H9 (cell line): Measurements from ENCODE around the gene HGS. TPM values are rescaled to one million over a fixed set of nuclear protein-coding genes. Genes with fewer than 3 reads are reported as not detected.

ENCODE experiments used
- DNase-seq: peaks from one replicate; pipeline ENCODE4 v3.0.0-alpha.2; 2017
- H2AFZ ChIP-seq: one replicate; pipeline ENCODE4 v1.6.1; 2013; ENCODE audit warnings: mild to moderate bottlenecking, low read length, control low read depth, moderate library complexity
- H2AK5ac ChIP-seq: 2 replicates; pipeline ENCODE4 v1.6.1; 2013; ENCODE audit warnings: low read length, control low read depth, mixed read lengths; ENCODE audit not compliant: insufficient read length
- H2BK120ac ChIP-seq: one replicate; pipeline ENCODE4 v1.6.1; 2013; ENCODE audit warnings: low read depth, mild to moderate bottlenecking, low read length, control low read depth, inconsistent platforms; ENCODE audit not compliant: poor library complexity, severe bottlenecking
- H2BK12ac ChIP-seq: 2 replicates; pipeline ENCODE4 v1.6.1; 2013; ENCODE audit warnings: low read length, control low read depth, mixed read lengths, low read depth; ENCODE audit not compliant: insufficient read length
- H2BK15ac ChIP-seq: 2 replicates; pipeline ENCODE4 v1.6.1; 2013; ENCODE audit warnings: low read depth, low read length, control low read depth
- H2BK20ac ChIP-seq: one replicate; pipeline ENCODE4 v1.6.1; 2013; ENCODE audit warnings: low read depth, mild to moderate bottlenecking, low read length, control low read depth, inconsistent platforms; ENCODE audit not compliant: poor library complexity, severe bottlenecking
- H2BK5ac ChIP-seq: 2 replicates; pipeline ENCODE4 v1.6.1; 2013; ENCODE audit warnings: low read length, control low read depth, mixed read lengths; ENCODE audit not compliant: insufficient read length
- H3K14ac ChIP-seq: 2 replicates; pipeline ENCODE4 v1.6.1; 2013; ENCODE audit warnings: low read length, control low read depth; ENCODE audit not compliant: insufficient read depth
- H3K18ac ChIP-seq: 2 replicates; pipeline ENCODE4 v1.6.1; 2013; ENCODE audit warnings: low read depth, mild to moderate bottlenecking, mixed read lengths, low read length, control low read depth; ENCODE audit not compliant: insufficient read length
- H3K23ac ChIP-seq: 2 replicates; pipeline ENCODE4 v1.6.1; 2013; ENCODE audit warnings: low read length, control low read depth, mixed read lengths, low read depth; ENCODE audit not compliant: insufficient read length
- H3K23me2 ChIP-seq: 2 replicates; pipeline ENCODE4 v1.6.1; 2013; ENCODE audit warnings: low read depth, mild to moderate bottlenecking, mixed read lengths, low read length, control low read depth; ENCODE audit not compliant: insufficient read length, poor library complexity, severe bottlenecking
- H3K27ac ChIP-seq: 2 replicates; pipeline ENCODE4 v1.5.1; 2013; ENCODE audit warnings: low read length, control low read depth, mixed read lengths, low read depth; ENCODE audit not compliant: insufficient read length
- H3K27me3 ChIP-seq: 2 replicates; pipeline ENCODE4 v1.6.1; 2013; ENCODE audit warnings: low read length, control low read depth, inconsistent platforms; ENCODE audit not compliant: insufficient read depth
- H3K4ac ChIP-seq: 2 replicates; pipeline ENCODE4 v1.6.1; 2013; ENCODE audit warnings: low read depth, mild to moderate bottlenecking, control low read depth, inconsistent platforms, low read length, moderate library complexity
- H3K4me1 ChIP-seq: 2 replicates; pipeline ENCODE4 v1.6.1; 2013; ENCODE audit warnings: low read length, control low read depth, inconsistent platforms; ENCODE audit not compliant: insufficient read depth
- H3K4me2 ChIP-seq: 2 replicates; pipeline ENCODE4 v1.6.1; 2013; ENCODE audit warnings: low read length, control low read depth, mixed read lengths; ENCODE audit not compliant: insufficient read length, insufficient read depth
- H3K56ac ChIP-seq: 2 replicates; pipeline ENCODE4 v1.6.1; 2013; ENCODE audit warnings: low read depth, mild to moderate bottlenecking, mixed read lengths, low read length, control low read depth; ENCODE audit not compliant: insufficient read length
- H3K79me1 ChIP-seq: 2 replicates; pipeline ENCODE4 v1.6.1; 2013; ENCODE audit warnings: low read depth, mild to moderate bottlenecking, moderate library complexity, low read length, control low read depth, inconsistent platforms; ENCODE audit not compliant: insufficient read depth, poor library complexity, severe bottlenecking
- H3K79me2 ChIP-seq: 2 replicates; pipeline ENCODE4 v1.6.1; 2013; ENCODE audit warnings: low read length, control low read depth, inconsistent platforms; ENCODE audit not compliant: insufficient read depth
- H3K9ac ChIP-seq: 2 replicates; pipeline ENCODE4 v1.6.1; 2013; ENCODE audit warnings: low read length, control low read depth, mixed read lengths; ENCODE audit not compliant: insufficient read length; ENCODE audit errors: extremely low read depth
- H3K9me3 ChIP-seq: one replicate; pipeline ENCODE4 v1.6.1; 2013; ENCODE audit warnings: low read depth, low read length, inconsistent platforms; ENCODE audit not compliant: control insufficient read depth
- H3T11ph ChIP-seq: one replicate; pipeline ENCODE4 v1.6.1; 2013; ENCODE audit warnings: mild to moderate bottlenecking, low read length, control low read depth, inconsistent platforms
- H4K20me1 ChIP-seq: one replicate; pipeline ENCODE4 v1.6.1; 2013; ENCODE audit not compliant: control insufficient read depth, insufficient read length, insufficient read depth
- H4K5ac ChIP-seq: 2 replicates; pipeline ENCODE4 v1.6.1; 2013; ENCODE audit warnings: low read depth, mild to moderate bottlenecking, mixed read lengths, low read length, control low read depth; ENCODE audit not compliant: insufficient read length
- H4K8ac ChIP-seq: replicated peaks from 2 replicates; pipeline ENCODE4 v1.6.1; 2013; ENCODE audit warnings: low read length, control low read depth, mixed read lengths, low read depth; ENCODE audit not compliant: insufficient read length
- H4K91ac ChIP-seq: 2 replicates; pipeline ENCODE4 v1.6.1; 2013; ENCODE audit warnings: low read depth, mild to moderate bottlenecking, moderate library complexity, mixed read lengths, low read length, control low read depth; ENCODE audit not compliant: insufficient read length
- H3K27ac Mint-ChIP-seq, 3 experiments: 2 replicates in 2 of 3; 3 replicates in 1 of 3; pipeline ENCODE4 v1.8.0; 2020 to 2021; ENCODE audit warnings: mixed read lengths in 3 of 3, mild to moderate bottlenecking in 1 of 3, moderate library complexity in 1 of 3
- H3K27me3 Mint-ChIP-seq: 2 replicates; pipeline ENCODE4 v1.8.0; 2021; ENCODE audit warnings: low read depth, mild to moderate bottlenecking, moderate library complexity, mixed read lengths
- H3K36me3 Mint-ChIP-seq, 3 experiments: 2 replicates in 2 of 3; 3 replicates in 1 of 3; pipeline ENCODE4 v1.8.0; 2020 to 2021; ENCODE audit warnings: low read depth in 3 of 3, mixed read lengths in 3 of 3; ENCODE audit not compliant: insufficient read depth in 1 of 3
- H3K4me1 Mint-ChIP-seq, 2 experiments: 2 replicates each; pipeline ENCODE4 v1.8.0; 2020; ENCODE audit warnings: mixed read lengths in 2 of 2
- H3K4me3 Mint-ChIP-seq, 2 experiments: 2 replicates in 1 of 2; 3 replicates in 1 of 2; pipeline ENCODE4 v1.8.0; 2020 to 2021; ENCODE audit warnings: mild to moderate bottlenecking in 2 of 2, mixed read lengths in 2 of 2, moderate library complexity in 1 of 2
- H3K9me3 Mint-ChIP-seq, 2 experiments: 2 replicates in 1 of 2; 3 replicates in 1 of 2; pipeline ENCODE4 v1.8.0; 2020; ENCODE audit warnings: mild to moderate bottlenecking in 2 of 2, mixed read lengths in 2 of 2, moderate library complexity in 1 of 2
- WGBS: extraction: QIAGEN DNeasy Blood & Tissue Kit; methylation state at CpG from one replicate; pipeline ENCODE4 v1.1.7; 2013; ENCODE audit warnings: missing lambda C conversion rate, low lambda C conversion rate, mixed read lengths; ENCODE audit not compliant: insufficient read length; ENCODE audit errors: extremely low coverage; 5-methylcytosine and 5-hydroxymethylcytosine counted together
- total RNA-seq: library from RNA; stranded (reverse); gene quantifications from 2 replicates; pipeline ENCODE4 v1.2.1, GENCODE V29; 2021
- TF ChIP-seq, protein P1 (sequence below): fragments of 200-600 bp; sonication (generic); conservative IDR thresholded peaks from 3 replicates; pipeline ENCODE4 v1.8.0; 2021; ENCODE audit warnings: antibody characterized with exemption, mild to moderate bottlenecking

The HGS gene
- total RNA-seq, 1 experiment from 2014 or later, result 106 TPM

DNA sequence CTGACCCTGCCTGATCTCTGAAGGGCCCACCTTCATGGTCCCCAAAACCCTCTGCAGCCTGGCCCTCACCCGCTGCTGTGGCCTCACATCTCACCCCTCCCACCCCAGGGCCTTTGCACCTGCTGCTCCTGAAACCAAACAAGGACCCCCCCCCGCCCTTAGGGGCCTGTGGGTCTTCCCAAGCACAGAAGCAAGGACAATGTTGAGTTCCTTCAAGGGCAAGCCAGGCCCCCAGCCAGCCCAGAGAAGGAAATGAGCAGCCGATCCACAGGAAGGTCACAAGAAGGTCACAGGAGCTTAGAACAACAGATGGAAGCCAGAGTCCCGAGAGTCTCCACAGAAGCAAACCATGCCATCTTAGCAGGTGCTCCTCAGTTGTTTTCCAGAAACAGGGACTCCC lies 27.0 kb upstream of the HGS start:
- H3K4ac ChIP-seq, result no peak overlapping the region
- Mint-ChIP-seq H3K27me3 (peaks cover 2% of the 10 kb centered on the region; the same call in 1 of the 2 replicates), H3K27ac (no peak overlapping the region; a peak in 1 of 7 replicates), H3K4me1 (peaks cover 8 to 15% of the 10 kb centered on the region in 2 experiments), H3K4me3 (no peak overlapping the region; a peak in 1 of 5 replicates), H3K9me3 (no peaks in the 10 kb centered on the region; a peak in 1 of 5 replicates), H3K36me3 (no peaks in the 10 kb centered on the region)
- DNase-seq, result no peak
- H3K23ac ChIP-seq, result no peak overlapping the region
- no peak overlapping the region for H3T11ph ChIP-seq
- no peak overlapping the region for H2BK12ac ChIP-seq
- H4K20me1 ChIP-seq, result no peaks in the 10 kb centered on the region
- no peak overlapping the region for H3K56ac ChIP-seq
- H3K18ac ChIP-seq, result no peak overlapping the region
- H3K23me2 ChIP-seq, result peaks cover 4% of the 10 kb centered on the region
- no peak overlapping the region for H4K91ac ChIP-seq
- peaks cover 3% of the 10 kb centered on the region; the same call in 1 of the 2 replicates for H3K4me1 ChIP-seq
- H4K5ac ChIP-seq, result no peak overlapping the region
- H3K9ac ChIP-seq, result no peak overlapping the region
- no peak overlapping the region for H2BK15ac ChIP-seq
- no peak overlapping the region for H2BK20ac ChIP-seq
- no peaks in the 10 kb centered on the region for H3K27me3 ChIP-seq
- H3K79me2 ChIP-seq, result no peaks in the 10 kb centered on the region
- H3K27ac ChIP-seq, result no peak overlapping the region
- H3K9me3 ChIP-seq, result no peaks in the 10 kb centered on the region
- TF ChIP-seq, protein P1, sequence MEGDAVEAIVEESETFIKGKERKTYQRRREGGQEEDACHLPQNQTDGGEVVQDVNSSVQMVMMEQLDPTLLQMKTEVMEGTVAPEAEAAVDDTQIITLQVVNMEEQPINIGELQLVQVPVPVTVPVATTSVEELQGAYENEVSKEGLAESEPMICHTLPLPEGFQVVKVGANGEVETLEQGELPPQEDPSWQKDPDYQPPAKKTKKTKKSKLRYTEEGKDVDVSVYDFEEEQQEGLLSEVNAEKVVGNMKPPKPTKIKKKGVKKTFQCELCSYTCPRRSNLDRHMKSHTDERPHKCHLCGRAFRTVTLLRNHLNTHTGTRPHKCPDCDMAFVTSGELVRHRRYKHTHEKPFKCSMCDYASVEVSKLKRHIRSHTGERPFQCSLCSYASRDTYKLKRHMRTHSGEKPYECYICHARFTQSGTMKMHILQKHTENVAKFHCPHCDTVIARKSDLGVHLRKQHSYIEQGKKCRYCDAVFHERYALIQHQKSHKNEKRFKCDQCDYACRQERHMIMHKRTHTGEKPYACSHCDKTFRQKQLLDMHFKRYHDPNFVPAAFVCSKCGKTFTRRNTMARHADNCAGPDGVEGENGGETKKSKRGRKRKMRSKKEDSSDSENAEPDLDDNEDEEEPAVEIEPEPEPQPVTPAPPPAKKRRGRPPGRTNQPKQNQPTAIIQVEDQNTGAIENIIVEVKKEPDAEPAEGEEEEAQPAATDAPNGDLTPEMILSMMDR, result no peak
- H2BK5ac ChIP-seq, result no peak overlapping the region
- H2AFZ ChIP-seq, result no peak overlapping the region
- no peak overlapping the region for H4K8ac ChIP-seq
- H2BK120ac ChIP-seq, result no peak overlapping the region
- H3K14ac ChIP-seq, result no peak overlapping the region
- H2AK5ac ChIP-seq, result no peak overlapping the region
- WGBS, result no CpG with 5 or more reads among the region's 4 CpGs
- H3K79me1 ChIP-seq, result no peaks in the 10 kb centered on the region
- no peak overlapping the region for H3K4me2 ChIP-seq
